SK-N-MC (cell line): ENCODE results near the gene CALY.

Experiments
- EZH2 ChIP-seq: fragments of 200-600 bp; sonication (generic); IDR thresholded peaks from one replicate; pipeline ENCODE4 v1.6.1; 2017; ENCODE audit warnings: antibody characterized with exemption
- FOXP2 ChIP-seq: optimal IDR thresholded peaks from 2 replicates; pipeline ENCODE3; 2011; ENCODE audit warnings: mild to moderate bottlenecking, moderate library complexity; ENCODE audit not compliant: insufficient read depth; ENCODE audit errors: extremely low read length, control extremely low read depth
- POLR2AphosphoS5 ChIP-seq: IDR thresholded peaks from 2 replicates; pipeline ENCODE4 v1.6.1; 2012; ENCODE audit warnings: mild to moderate bottlenecking, low read depth, low read length, borderline replicate concordance

DNA sequence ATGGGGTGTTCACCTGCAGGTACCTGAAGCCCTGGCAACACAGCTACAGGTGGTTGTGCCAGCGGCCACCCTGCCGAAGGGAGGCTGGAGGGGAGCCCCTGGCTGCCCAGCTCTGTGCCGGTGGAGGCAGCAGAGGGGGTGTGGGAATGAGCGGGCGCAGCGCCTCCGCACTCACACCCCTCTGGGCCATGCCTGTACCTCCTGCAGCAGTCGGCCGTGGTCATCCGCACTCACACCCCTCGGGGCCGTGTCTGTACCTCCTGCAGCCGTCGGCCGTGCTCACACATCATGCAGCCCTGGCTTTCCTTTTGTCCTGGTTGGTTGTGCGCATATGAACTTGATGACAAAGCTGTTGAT, 26.3 kb downstream of the CALY start:
- no peak for TF ChIP-seq EZH2
- no peak for TF ChIP-seq POLR2AphosphoS5
- TF ChIP-seq FOXP2 = no peak
